Raji (cell line): Measurements from ENCODE around the gene RNASE8.

Experiments used
- POLR2A ChIP-seq: IDR thresholded peaks from 2 replicates; pipeline ENCODE4 v1.6.1; 2011; ENCODE audit warnings: low read depth, low read length, control low read depth; ENCODE audit not compliant: insufficient read depth

The RNASE8 gene

GRCh38 chr14:21055432-21056117, 2.0 kb upstream of the RNASE8 start:
- no peak for TF ChIP-seq POLR2A

GRCh38 chr14:21056520-21057163, 980 bp upstream of the RNASE8 start:
- no peak for TF ChIP-seq POLR2A

GRCh38 chr14:21058903-21059302, 1.3 kb downstream of the RNASE8 start:
- TF ChIP-seq POLR2A, result no peak

- no peak for TF ChIP-seq POLR2A
Observed at GRCh38 chr14:21059842-21060613, 2.4 kb downstream of the RNASE8 start.

- TF ChIP-seq POLR2A, result no peak
Observed at GRCh38 chr14:21060614-21061346, 3.2 kb downstream of the RNASE8 start.

GRCh38 chr14:21061347-21061668, 3.7 kb downstream of the RNASE8 start:
- TF ChIP-seq POLR2A, result no peak

- TF ChIP-seq POLR2A, result no peak
Observed at GRCh38 chr14:21063479-21063878, 5.9 kb downstream of the RNASE8 start.

GRCh38 chr14:21066882-21067502, 9.4 kb downstream of the RNASE8 start:
- TF ChIP-seq POLR2A, result no peak

GRCh38 chr14:21068521-21069387, 11.1 kb downstream of the RNASE8 start:
- TF ChIP-seq POLR2A, result no peak

GRCh38 chr14:21069388-21070082, 11.9 kb downstream of the RNASE8 start:
- no peak for TF ChIP-seq POLR2A

- no peak for TF ChIP-seq POLR2A
Observed at GRCh38 chr14:21070083-21070609, 12.5 kb downstream of the RNASE8 start, which contains the start of gene ARHGEF40. Gene ARHGEF40 (plus strand): TSS chr14:21070304. CDS start chr14:21070397, 93 bp downstream.

- TF ChIP-seq POLR2A, result no peak
Observed at GRCh38 chr14:21070610-21071224, 13.1 kb downstream of the RNASE8 start.
